D721Med (cell line): Measurements from ENCODE around the gene SHROOM4.

Experiments
- DNase-seq: peaks from one replicate; pipeline ENCODE4 v3.0.0; 2011; ENCODE audit warnings: low spot score; ENCODE audit not compliant: insufficient read length
- FAIRE-seq: peaks from 2 replicates; lab custom pipeline; 2011; peaks lifted over from hg19 to GRCh38; lab: Jason Lieb, UNC
- CTCF ChIP-seq: IDR thresholded peaks from 2 replicates; pipeline ENCODE4 v1.5.1; 2012; ENCODE audit warnings: mild to moderate bottlenecking, control low read depth; ENCODE audit not compliant: insufficient read depth; ENCODE audit errors: missing control alignments

The SHROOM4 gene

DNA sequence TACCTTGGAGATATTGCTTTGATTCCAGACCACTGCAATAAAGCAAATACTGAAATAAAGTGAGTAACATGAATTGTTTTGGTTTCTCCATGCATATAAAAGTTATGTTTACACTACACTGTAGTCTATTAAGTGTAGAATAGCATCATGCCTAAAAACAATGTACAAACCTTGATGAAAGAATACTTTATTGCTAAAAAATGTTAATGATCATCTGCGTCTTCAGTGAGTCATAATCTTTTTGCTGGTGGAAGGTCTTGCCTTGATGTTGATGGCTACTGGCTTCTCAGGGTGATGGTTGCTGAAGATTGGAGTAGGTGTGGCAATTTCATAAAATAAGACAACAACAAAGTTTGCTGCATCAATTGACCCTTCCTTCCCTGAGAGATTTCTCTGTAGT lies 145.1 kb downstream of the SHROOM4 start:
- TF ChIP-seq CTCF = no peak
- FAIRE-seq (no peak), DNase-seq (no peak)

- no peak for DNase-seq
- FAIRE-seq = no peak
Observed at GRCh38 chrX:50648156-50648555, 165.8 kb downstream of the SHROOM4 start.

DNA sequence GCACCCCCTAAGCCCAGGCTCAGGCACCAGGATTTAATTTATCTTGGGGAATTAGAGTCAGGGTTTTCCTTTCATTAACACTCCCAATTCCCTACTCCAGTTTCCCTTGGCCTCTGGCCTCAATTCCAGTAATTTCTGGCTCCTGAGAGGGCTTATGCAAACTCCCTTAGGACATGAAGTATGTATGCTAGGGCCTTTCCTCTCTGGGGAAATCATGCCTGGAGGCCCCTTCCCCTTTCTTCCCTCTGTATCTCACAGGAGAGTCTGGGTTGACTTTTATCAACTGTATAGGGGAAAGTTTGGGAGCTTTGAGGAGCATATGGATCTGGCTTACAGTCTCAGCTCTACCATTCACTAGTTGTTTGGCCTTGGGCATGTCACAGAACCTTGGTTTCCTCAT lies 169.5 kb downstream of the SHROOM4 start:
- FAIRE-seq (no peak), DNase-seq (no peak)

More at GRCh38 chrX:50648156-50648555, 165.8 kb downstream of the SHROOM4 start:
- no peak for TF ChIP-seq CTCF

GRCh38 chrX:50643525-50644137 lies 170.4 kb downstream of the SHROOM4 start:
- FAIRE-seq = no peak
- no peak for TF ChIP-seq CTCF
- no peak for DNase-seq

More for the DNA sequence above, 169.5 kb downstream of the SHROOM4 start:
- no peak for TF ChIP-seq CTCF

DNA sequence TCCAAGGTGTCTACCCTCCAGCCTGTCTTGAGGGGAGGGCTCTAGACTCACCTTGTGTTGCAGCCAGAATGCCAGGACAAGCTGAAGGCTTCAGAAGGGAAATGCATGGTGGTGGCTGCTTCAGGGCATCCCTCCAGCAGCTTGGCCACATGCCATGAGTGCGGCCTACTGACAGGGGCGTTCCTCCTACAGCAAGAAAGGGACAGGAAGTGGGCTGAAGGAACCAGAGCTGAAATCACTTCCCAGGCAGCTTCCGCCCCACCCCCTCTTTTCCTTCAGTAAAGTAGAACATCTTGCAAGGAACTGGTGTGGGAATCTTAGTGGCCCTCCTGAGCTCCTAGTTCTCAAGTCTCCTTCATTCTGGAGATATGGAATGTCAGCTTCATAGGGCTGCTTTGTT lies 175.9 kb downstream of the SHROOM4 start:
- FAIRE-seq (no peak), DNase-seq (no peak)
- TF ChIP-seq CTCF = no peak

DNA sequence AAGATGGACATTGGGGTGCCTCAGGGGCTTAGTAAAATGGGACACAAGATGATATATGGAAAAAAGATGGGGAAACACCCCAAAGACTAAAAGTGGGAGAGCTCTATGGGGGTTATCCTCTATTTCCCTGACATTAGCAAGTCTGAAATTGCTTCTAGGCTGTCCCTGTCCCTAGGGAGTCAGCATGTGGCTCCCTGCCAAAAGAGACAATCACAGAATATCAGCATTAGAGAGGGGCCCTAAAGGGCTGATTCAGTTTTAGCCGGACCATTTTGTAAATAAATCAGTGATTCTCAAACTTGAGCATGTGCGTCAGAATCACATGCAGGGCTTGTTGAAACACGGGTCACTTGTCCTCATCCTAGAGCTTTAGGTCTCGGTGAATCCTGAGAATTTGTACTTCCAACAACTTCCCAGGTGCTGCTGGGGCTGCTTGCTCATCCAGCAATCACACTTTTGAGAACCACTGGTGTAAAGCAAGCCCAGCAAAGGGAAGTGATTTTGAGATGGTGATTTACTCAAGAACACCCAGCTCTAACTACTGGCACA lies 178.1 kb downstream of the SHROOM4 start:
- no peak for TF ChIP-seq CTCF
- DNase-seq = no peak
- FAIRE-seq = no peak

DNA sequence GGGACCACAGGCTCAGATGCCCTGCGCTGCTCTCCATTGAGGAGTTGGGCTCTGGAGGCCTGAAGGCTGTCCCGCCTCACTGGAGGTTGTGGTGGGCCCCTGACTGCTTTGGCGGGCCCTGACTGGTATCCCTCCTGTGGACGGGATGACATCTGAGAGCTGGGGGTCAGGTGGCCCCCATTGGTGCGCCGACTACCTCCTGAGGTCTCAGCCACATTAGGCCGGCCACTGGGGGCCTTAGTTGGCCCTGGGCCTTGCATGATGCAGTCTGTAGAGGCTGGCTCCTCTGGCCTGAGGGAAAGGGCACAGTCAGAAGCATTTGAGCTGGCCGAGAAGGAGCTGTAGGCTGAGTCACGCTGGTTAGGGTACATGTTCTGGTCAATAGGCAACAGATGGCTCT lies 178.8 kb downstream of the SHROOM4 start:
- DNase-seq (no peak), FAIRE-seq (no peak)
- TF ChIP-seq CTCF = no peak
